T47D (cell line): ENCODE measurements around the gene ZBTB7B.
A peak's percentile ranks its signal among the peaks of the same experiment; 100 is the strongest.

Experiments used
- DNase-seq, 2 experiments: peaks; one replicate each; pipeline versions ENCODE4 v3.0.0 to v3.0.0-alpha.2; 2011 to 2012; ENCODE audit warnings: low read depth in 1 of 2, low spot score in 1 of 2
- JUND ChIP-seq: IDR thresholded peaks from 2 replicates; pipeline ENCODE4 v1.6.1; 2012; ENCODE audit warnings: low read depth
- in situ Hi-C: cut with HindIII; loops from 2 replicates; pipeline ENCODE4 v1.10.0; 2016; ENCODE audit warnings: low sequenced_read_pairs, low pct_unique_long_range_greater_than_20kb

Gene ZBTB7B

DNA sequence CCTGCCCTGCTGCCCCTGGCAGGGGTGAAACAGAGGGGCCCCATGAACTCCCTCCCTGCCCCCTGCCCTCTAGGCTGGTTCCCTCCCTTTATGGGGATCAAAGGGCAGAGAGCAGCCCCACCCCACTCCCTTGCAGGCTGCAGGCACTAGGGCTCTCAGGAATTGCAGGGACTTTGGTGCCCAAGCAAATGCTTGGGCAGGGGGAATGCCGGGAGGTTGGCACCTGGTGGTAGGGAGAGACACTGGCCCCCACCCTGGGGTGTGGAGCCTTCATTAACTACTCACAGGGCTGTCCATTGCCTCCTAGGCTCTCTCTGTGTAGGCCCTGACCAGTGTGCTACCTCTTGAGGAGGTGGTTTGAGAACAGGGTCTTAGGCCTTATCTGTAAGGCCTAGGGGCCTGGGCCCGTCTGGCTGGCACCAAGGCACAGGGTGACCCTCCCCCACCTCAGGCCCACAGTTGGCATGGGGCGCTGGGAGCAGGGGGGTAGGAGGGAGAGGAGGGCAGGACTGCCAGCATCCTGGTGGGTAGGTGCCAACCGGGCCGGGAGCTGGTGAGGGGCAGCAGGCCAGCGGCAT, 4.7 kb downstream of the ZBTB7B start:
- peak in 1 of 2 experiments; percentile 61 for DNase-seq
- no peak for TF ChIP-seq JUND
- in situ Hi-C loops: no loop called here

DNA sequence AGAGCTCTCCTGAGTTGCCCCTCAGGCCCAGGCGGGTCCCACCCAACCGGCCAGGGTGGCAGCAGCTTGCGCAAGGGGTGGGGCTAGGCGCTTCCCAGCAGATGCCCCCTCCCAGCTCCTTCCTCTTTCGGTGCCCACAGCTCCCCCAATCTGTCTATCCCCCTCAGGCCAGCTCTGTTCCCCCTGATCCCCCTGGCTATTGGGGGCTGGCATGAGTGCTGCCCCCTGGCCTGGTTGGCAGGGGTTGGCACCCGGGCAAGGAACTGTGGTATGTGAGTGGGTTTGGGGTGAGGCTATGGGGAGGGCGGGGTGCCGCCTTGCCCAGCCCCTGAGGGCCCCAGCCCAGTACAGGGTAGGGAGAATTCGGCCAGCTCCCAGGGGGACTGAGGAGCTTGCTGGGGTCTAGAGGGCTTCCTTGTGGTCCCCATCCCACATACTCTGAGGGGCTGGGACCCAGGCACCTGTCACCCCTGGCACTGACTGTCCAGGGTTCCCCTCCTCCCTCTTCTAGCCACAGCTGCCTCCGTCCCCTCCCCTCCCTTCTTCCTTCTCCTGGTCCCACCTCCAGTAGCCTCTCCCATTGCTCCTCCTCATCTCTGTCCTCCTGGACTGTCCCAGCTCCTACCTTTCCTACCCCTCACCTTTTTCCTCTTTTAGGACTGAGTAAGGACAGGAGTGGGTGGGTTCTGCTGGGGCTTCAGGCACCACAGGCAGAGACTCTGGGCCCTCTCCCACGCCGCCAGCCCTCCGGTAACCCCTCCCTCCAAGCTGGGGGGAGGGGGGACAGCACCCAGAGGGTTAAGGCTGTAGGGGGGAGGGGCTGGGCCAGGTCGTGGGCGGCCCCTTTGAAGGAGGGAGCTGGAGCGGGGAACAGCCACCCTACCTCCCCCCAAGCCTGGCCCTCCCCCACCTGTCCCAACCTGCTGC, 5.7 kb downstream of the ZBTB7B start:
- DNase-seq: peak; percentile 60 to 80
- in situ Hi-C loops: no loop called here
- no peak for TF ChIP-seq JUND

DNA sequence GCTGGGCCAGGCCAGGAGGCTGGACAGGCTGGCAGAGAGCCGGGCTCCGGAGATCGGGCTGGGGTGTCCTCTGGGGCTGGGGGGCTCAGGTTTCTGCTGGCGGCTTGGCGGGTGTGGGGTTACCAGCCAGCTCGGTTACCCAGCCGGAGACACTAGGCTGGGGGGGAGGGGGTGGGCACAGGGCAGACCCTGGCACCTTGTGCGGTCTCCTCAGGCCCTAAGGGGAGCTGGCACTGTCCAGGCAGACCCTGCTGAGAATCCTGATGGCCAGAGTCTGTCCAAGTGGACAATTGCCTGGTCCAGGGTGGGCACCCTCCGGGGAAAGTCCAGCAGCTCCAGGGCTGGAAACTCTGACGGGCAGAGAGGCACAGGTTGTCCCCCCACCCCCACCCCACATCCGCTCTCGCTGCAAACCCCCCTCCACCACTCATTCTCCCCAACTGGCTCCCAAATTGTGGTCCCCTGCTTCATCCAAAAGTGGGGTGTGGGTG, 6.7 kb downstream of the ZBTB7B start:
- DNase-seq: no peak
- in situ Hi-C loops: no loop called here
- TF ChIP-seq JUND: no peak

DNA sequence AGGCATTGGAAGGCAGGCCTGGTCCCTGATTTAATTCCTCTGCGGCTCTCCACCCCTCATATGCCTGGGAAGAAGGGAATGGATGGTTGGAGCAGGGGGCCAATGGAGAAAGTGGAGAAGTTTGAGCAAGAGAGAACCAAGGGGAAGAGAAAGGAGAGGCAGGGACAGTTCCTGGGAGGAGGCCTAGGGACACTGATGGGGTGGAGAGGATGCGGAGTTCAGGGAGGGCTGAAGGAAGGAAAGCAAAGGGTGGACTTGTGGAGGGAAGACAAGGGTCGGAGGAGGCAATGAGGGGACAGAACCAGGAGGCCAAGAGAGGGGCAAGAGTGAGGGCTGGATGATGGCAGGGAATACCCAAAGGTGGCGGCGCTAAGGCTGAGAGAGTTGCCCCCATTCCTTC, 7.1 kb downstream of the ZBTB7B start:
- no peak for DNase-seq
- no peak for TF ChIP-seq JUND
- in situ Hi-C loops: no loop called here

DNA sequence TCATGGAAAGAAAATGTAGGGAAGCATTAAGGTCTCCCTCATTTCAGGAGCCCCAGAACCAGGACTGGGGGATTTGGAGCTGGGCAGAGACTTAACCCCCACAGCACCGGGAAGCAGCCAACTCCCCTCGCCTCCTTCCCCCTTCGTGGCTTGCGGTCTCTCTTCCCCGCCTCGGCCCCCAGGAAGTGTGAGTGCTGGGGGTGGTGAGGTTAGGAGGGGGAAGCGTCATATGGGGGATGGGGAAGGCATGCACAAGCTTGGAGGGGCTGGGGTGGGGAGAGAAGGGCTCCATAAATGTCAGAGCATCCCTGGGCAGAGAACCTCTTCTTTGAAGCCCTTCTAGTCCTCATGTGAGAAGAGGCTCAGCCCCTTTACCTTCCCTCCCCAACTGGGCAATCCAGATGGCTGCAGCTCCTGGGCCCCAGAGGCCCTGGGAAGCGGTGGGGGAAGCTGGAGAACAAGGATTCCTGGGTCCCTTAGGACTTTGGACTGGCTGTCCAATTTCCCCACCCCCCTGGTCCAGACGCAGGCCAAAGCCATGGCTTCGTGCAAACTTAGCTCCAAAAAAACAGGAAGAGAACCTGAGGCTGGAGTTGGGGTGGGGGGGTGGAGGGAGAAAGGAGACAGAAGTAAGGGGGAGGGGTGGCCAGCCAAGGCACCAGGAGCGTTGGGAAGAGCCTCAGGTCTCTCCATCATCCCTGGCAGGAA, 7.8 kb downstream of the ZBTB7B start:
- no peak for TF ChIP-seq JUND
- DNase-seq: no peak
- in situ Hi-C loops: no loop called here

DNA sequence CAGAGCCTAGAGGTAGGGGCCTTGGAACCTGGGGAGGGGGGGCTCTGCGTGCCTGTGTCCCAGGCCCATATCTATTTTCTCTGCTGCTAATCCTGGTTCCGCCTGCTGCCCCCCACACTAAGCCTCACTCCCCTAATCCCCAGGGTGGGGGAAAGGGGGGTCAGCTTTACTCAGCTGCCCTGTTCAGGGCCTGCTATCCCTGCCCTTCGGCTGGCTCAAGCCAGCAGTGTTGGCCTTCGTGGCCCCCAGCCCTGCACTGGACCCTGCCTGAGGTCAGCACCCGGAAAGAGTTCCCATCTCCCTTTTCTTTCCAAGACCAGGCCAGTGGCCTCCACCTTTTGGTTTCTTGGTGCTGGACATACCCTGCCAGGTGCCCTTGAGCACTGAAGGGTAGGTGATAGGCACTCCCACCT, 8.4 kb downstream of the ZBTB7B start:
- TF ChIP-seq JUND: no peak
- DNase-seq: no peak
- in situ Hi-C loops: no loop called here

DNA sequence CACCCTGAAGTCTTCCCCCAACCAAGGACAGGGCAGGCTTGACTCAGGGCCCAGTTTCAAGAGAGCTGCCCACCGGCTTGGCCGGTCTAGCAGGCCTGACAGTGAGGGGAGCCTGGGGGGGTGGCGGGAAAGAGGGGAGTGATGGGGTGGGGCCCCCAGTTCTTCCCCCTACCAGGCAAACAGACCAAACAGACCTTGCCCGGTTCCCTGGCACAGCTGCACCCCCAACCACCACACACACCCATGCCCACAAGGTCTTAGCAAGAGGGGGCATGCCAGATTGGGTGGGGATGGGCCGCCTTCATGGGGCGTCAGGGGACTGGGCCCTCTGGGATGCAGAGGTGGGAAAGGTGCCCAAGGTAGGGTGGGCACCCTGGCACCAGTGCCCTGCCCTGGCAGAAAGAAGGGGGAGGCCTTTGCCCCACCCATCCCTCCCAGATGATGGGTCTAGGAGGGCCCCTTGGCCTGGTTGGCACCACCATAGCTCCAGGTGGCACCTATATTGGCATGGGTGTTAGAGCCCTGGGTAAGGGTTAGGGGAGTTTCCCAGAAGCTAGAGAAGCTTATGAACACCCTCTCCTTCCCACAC, 8.9 kb downstream of the ZBTB7B start:
- no peak for TF ChIP-seq JUND
- in situ Hi-C loops: no loop called here
- DNase-seq: peak in 1 of 2 experiments; percentile 64

DNA sequence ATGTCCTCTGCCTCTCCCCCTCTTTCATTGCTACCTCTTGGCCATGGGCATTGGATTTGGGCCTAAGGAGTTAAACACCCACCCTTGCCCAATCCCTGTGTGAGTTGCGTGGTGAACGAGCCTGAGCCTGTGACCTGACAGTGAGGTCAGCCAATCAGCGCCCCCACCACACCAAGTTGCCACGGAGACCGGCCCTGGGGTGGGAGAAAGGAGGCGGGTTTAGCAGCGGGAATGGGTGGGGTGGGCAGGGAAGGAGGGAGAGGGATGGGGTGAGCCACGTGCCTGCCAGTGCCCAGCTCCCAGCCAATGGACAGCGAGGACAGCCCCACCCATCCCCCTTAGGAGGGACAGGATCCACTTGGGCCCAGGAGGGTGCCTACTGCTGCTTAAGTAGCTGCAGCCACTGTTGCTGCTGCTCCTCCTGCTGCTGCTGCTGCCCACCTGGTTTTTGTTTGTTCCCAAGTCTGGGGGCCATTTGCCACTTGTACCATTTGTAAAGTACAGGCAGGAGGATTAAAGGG, 9.5 kb downstream of the ZBTB7B start:
- DNase-seq: peak; percentile 66 to 96
- TF ChIP-seq JUND: no peak
- in situ Hi-C loops: no loop called here

DNA sequence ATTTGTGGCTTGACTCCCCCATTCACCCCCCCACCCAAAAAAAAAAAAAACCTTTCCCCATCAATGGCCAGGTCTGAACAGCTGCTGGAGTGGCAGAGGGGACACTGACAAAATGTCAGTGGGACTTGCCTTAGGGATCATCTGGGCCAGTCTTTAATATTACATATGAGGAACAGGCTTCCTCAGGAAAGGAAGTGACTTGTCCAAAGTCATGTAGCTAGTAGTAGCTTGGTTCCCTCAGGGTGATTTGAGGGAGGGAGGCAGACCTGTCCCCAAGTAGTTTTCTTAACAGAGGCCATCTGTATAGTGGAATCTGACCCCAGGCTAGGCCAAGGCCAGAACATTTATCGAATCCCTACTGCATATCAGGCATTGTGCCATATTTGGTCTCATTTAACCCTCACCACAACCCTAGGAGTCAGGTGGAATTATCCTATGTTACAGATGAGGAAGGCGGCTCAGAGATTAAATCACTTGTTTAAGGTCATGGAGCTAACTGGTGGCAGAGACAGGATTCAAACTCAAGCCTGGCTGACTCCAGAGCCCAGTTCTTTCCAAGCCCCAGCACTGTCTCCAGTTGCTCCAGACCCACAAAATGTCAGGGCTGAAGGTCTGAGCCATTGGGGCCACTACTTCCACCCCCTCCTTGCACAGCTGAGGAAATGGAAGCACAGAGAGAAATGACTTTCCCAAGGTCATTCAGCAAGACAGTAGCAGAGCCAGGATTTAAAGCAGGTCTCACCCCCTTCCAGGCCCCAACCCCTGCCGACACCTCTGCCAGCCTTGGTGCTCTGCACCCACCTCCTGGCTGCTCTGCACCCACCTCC, 10.4 kb downstream of the ZBTB7B start:
- in situ Hi-C loops: no loop called here
- no peak for TF ChIP-seq JUND
- no peak for DNase-seq

DNA sequence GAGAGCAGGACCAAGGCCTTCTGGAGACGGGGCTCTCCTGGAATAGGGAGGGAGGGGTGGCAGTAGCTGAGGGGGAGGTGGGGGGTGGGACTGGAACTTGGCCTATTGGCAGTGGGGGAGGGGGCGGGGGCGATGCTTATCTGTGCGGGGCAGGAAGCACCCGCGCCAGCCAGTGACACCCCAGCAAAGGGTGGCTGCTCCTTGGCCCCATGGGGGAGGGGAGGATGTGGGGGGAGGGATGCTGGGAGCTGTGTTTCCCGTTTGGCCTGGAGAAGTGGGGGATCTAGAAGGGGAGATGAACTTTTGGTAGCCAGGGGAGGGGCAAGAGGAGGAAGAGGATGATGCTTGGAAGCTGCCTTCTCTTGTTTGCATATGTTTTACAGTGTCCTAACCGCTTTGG, 11.0 kb downstream of the ZBTB7B start:
- no peak for TF ChIP-seq JUND
- no peak for DNase-seq
- in situ Hi-C loops: no loop called here

DNA sequence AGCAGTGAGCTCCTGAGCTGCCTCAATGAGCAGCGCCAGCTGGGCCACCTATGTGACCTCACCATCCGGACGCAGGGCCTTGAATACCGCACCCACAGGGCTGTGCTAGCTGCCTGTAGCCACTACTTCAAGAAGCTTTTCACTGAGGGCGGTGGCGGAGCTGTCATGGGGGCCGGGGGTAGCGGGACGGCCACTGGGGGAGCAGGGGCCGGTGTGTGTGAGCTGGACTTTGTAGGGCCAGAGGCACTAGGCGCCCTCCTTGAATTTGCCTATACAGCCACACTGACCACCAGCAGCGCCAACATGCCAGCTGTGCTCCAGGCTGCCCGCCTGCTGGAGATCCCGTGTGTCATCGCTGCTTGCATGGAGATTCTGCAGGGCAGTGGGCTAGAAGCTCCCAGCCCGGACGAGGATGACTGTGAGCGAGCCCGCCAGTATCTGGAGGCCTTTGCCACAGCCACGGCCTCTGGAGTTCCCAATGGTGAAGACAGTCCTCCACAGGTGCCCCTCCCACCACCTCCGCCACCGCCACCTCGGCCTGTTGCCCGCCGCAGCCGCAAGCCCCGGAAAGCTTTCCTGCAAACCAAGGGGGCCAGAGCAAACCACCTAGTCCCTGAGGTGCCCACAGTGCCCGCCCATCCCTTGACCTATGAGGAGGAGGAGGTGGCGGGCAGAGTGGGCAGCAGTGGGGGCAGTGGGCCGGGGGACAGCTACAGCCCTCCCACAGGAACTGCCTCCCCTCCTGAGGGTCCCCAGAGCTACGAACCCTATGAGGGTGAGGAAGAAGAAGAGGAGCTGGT, 12.3 kb downstream of the ZBTB7B start:
- in situ Hi-C loops: no loop called here
- TF ChIP-seq JUND: no peak
- DNase-seq: no peak
